ENCODE results near the gene NOTCH1.
"Not testable (repeated sequence)": the region's sequence is repeated elsewhere in the genome, so short reads cannot be mapped to it uniquely, and the experiment has no call there.

The NOTCH1 gene

DNA sequence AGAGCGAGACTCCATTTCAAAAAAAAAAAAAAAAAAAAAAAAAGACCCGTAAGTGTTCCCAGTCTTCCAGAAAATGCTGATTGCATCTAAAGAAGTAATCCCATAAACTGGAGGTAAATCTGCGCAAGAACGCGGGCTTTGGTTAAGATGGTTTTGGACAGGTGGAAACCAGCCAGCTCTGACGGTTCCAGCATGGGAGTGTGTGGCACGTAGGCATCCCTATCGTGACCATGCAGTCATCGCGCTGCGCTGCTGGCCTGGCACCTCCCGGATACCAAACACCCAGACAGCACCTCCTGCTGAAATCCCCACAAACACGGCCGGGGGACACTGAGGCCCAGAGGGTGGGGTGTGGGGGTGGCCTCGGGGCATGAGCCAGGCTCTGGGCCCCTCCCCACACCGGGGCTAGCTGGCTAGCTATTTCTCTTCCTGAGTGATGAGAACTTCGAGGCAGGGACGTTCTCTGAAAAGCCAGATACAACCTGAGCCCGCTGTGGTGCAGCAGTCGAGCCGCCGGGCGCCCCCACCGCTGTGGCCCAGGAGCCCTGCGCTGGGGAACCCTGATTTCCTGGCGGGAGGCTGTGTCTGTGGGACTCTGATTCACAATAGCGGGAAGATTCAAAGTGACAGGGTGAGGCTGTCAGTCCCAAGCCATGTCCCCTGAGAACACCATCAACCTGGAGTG, 32.2 kb upstream of the NOTCH1 start:
- DNase-seq, result peak in 2 of 3 donors; percentile 28 to 39
- ChIA-PET CTCF (interaction anchor here (0.8 to 2.4 kb wide), 4 partner anchors 14 to 42 kb away, joined by 3 to 12 read pairs (median 4); no protein-coding TSS in a partner anchor), POLR2A (no interaction called here)
- Histone ChIP-seq H3K27ac (ENCODE audit: insufficient read depth in 1 of 2, low read depth in 1 of 2, low read length in 2 of 2, poor library complexity in 1 of 2, severe bottlenecking in 2 of 2) (no peak overlapping the region), H3K9me3 (ENCODE audit: control extremely low read depth in 1 of 5, control insufficient read depth in 4 of 5, insufficient read depth in 2 of 5, low read depth in 1 of 5, low read length in 4 of 5) (no peaks in the 10 kb centered on the region), H3K27me3 (replicated peaks in 2 of 5; ENCODE audit: control insufficient read depth in 4 of 5, insufficient read depth in 5 of 5, low read length in 4 of 5) (no peaks in the 10 kb centered on the region), H3K4me1 (ENCODE audit: control extremely low read depth in 1 of 4, control insufficient read depth in 4 of 4, insufficient read depth in 4 of 4, low read length in 3 of 4) (peaks cover 0 to 24% (median 16%) of the 10 kb centered on the region in 4 experiments), H3K4me3 (ENCODE audit: control insufficient read depth in 1 of 7, extremely low read depth in 1 of 7, insufficient read depth in 4 of 7, low read depth in 2 of 7, low read length in 6 of 7) (no peak overlapping the region), H3K36me3 (ENCODE audit: control insufficient read depth in 4 of 4, insufficient read depth in 4 of 4, low read length in 3 of 4) (no peaks in the 10 kb centered on the region)
- 46% methylated on average over 21 of the region's 27 CpGs for WGBS (ENCODE audit: insufficient coverage)

DNA sequence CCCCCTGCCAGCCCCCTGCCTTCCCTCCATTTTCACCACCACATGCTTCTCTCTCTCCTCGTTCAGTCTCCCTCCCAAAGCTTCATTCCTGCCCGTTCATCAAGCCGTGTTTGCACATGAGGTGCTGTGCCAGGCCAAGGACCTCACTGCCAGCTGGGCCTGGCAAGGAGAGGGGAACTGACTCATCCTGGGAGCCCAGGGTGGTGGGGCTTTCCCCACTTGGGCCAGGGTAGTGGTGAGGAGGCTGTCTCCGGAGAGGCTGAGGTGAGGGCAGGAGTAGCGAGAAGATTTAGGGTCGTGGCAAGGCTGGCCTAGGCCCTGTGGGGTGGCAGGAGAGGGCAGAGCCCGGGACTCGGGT, 30.4 kb upstream of the NOTCH1 start:
- no peaks in the 10 kb centered on the region for H3K27me3 ChIP-seq (replicated peaks in 2 of 5; ENCODE audit: control insufficient read depth in 4 of 5, insufficient read depth in 5 of 5, low read length in 4 of 5)
- H3K27ac ChIP-seq (ENCODE audit: insufficient read depth in 1 of 2, low read depth in 1 of 2, low read length in 2 of 2, poor library complexity in 1 of 2, severe bottlenecking in 2 of 2), result no peak overlapping the region
- H3K4me3 ChIP-seq (ENCODE audit: control insufficient read depth in 1 of 7, extremely low read depth in 1 of 7, insufficient read depth in 4 of 7, low read depth in 2 of 7, low read length in 6 of 7), result no peak overlapping the region
- WGBS (ENCODE audit: insufficient coverage), result 69% methylated on average over 5 of the region's 8 CpGs
- H3K36me3 ChIP-seq (ENCODE audit: control insufficient read depth in 4 of 4, insufficient read depth in 4 of 4, low read length in 3 of 4), result no peaks in the 10 kb centered on the region
- H3K4me1 ChIP-seq (ENCODE audit: control extremely low read depth in 1 of 4, control insufficient read depth in 4 of 4, insufficient read depth in 4 of 4, low read length in 3 of 4), result peaks cover 0 to 34% (median 18%) of the 10 kb centered on the region in 4 experiments
- CTCF ChIA-PET, result no interaction called here
- POLR2A ChIA-PET, result interaction anchor here (1.5 kb wide), 1 partner anchor 31 kb away, joined by 3 read pairs; the partner anchor contains the start of gene NOTCH1
- DNase-seq, result peak in 2 of 3 donors; percentile 38 to 44
- H3K9me3 ChIP-seq (ENCODE audit: control extremely low read depth in 1 of 5, control insufficient read depth in 4 of 5, insufficient read depth in 2 of 5, low read depth in 1 of 5, low read length in 4 of 5), result no peaks in the 10 kb centered on the region

DNA sequence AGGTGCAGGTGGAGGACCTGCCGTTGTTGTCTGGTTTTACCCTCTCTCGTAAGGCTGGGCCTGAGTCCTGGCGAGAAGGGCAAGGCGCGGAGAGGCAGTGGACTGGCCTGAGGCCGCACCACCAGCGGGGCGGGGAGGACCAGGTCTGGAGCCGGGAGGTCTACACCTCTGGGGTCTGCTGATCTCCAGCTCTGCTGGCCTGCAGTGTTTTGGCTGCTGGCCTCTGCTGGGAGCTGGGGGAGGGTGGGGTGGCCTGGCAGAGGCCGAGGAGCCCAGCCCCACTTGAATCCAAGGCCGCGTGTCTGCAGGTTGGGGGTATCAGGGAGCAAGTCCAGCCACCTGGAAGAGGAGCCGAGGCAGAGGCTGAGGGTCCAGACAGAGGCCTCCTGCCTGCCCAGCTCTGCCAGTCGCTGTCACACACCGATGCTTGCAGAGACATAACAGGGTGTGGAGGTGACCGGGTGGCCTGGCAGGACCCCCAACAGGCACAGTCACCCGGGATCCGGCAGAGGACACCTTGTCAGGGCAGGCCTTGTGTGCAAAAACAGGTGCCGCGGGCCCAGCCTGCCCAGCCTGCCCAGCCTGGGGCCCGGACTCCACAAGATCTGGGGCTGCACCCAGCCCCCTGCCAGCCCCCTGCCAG, 29.9 kb upstream of the NOTCH1 start:
- WGBS (ENCODE audit: insufficient coverage), result 91% methylated on average over 16 of the region's 21 CpGs
- H3K9me3 ChIP-seq (ENCODE audit: control extremely low read depth in 1 of 5, control insufficient read depth in 4 of 5, insufficient read depth in 2 of 5, low read depth in 1 of 5, low read length in 4 of 5), result no peaks in the 10 kb centered on the region
- H3K36me3 ChIP-seq (ENCODE audit: control insufficient read depth in 4 of 4, insufficient read depth in 4 of 4, low read length in 3 of 4), result no peaks in the 10 kb centered on the region
- CTCF ChIA-PET, result interaction anchor here (1.0 kb wide), 1 partner anchor 54 kb away, joined by 3 read pairs; no protein-coding TSS in a partner anchor
- no peaks in the 10 kb centered on the region for H3K27me3 ChIP-seq (replicated peaks in 2 of 5; ENCODE audit: control insufficient read depth in 4 of 5, insufficient read depth in 5 of 5, low read length in 4 of 5)
- no peak overlapping the region for H3K27ac ChIP-seq (ENCODE audit: insufficient read depth in 1 of 2, low read depth in 1 of 2, low read length in 2 of 2, poor library complexity in 1 of 2, severe bottlenecking in 2 of 2)
- POLR2A ChIA-PET, result interaction anchor here (1.5 kb wide), 1 partner anchor 30 kb away, joined by 3 read pairs; the partner anchor contains the start of gene NOTCH1
- DNase-seq, result no peak
- H3K4me1 ChIP-seq (ENCODE audit: control extremely low read depth in 1 of 4, control insufficient read depth in 4 of 4, insufficient read depth in 4 of 4, low read length in 3 of 4), result peaks cover 0 to 34% (median 18%) of the 10 kb centered on the region in 4 experiments
- no peak overlapping the region for H3K4me3 ChIP-seq (ENCODE audit: control insufficient read depth in 1 of 7, extremely low read depth in 1 of 7, insufficient read depth in 4 of 7, low read depth in 2 of 7, low read length in 6 of 7)

DNA sequence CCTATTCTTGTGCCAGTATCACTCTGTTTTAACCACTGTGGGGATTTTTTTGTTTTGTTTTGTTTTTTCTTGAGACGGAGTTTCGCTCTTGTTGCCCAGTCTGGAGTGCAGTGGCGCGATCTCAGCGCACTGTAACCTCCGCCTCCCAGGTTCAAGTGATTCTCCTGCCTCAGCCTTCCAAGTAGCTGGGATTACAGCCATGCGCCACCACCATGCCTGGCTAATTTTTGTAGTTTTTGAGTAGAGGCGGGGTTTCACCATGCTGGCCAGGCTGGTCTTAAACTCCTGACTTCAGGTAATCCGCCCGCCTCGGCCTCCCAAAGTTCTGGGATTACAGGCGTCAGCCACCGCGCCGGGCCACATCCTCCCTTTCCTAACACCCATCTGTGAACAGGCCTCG, 28.8 kb upstream of the NOTCH1 start:
- H3K27ac ChIP-seq (ENCODE audit: insufficient read depth in 1 of 2, low read depth in 1 of 2, low read length in 2 of 2, poor library complexity in 1 of 2, severe bottlenecking in 2 of 2); POLR2A ChIA-PET: not testable (repeated sequence)
- CTCF ChIA-PET, result interaction anchor here (0.9 to 1.3 kb wide), 3 partner anchors 11 to 55 kb away, joined by 3 read pairs; no protein-coding TSS in a partner anchor

DNA sequence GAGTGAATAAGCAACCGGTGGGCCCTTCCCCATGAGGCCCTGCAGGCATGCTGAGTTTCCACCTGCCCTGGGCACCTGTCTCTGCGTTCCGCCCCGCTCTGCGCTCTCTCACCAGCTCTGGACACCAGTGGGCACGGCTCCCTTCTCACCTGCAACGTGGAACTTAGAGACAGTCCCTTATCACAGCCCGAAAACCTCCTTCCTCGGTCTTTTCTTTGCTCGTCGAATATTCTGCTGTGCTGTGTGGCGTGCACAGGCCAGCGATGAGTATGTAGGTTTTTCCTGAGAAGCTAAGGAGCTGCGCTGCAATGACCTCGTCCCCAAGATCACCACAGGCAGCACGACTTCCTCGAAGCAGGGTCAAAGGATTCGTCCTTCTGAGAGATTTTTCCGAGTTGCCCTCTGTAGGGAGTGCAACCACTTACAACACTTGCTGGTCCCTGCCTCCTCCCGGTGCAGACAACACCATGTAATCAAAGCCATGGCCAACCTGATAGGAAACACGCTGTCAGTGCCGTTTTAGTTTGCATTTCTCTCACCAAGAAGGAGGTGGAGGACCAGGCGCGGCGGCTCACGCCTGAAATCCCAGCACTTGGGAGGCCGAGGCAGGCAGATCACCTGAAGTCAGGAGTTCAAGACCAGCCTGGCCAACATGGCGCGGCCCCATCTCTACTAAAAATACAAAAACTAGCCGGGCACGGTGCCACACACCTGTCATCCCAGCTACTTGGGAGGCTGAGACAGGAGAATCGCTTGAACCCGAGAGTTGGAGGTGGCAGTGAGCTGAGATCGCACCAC, 27.2 kb upstream of the NOTCH1 start:
- Histone ChIP-seq H3K36me3 (ENCODE audit: control insufficient read depth in 4 of 4, insufficient read depth in 4 of 4, low read length in 3 of 4) (no peaks in the 10 kb centered on the region), H3K27ac (ENCODE audit: insufficient read depth in 1 of 2, low read depth in 1 of 2, low read length in 2 of 2, poor library complexity in 1 of 2, severe bottlenecking in 2 of 2) (no peak overlapping the region), H3K4me3 (ENCODE audit: control insufficient read depth in 1 of 7, extremely low read depth in 1 of 7, insufficient read depth in 4 of 7, low read depth in 2 of 7, low read length in 6 of 7) (no peak overlapping the region), H3K9me3 (ENCODE audit: control extremely low read depth in 1 of 5, control insufficient read depth in 4 of 5, insufficient read depth in 2 of 5, low read depth in 1 of 5, low read length in 4 of 5) (no peaks in the 10 kb centered on the region), H3K4me1 (ENCODE audit: control extremely low read depth in 1 of 4, control insufficient read depth in 4 of 4, insufficient read depth in 4 of 4, low read length in 3 of 4) (peaks cover 0 to 17% (median 4%) of the 10 kb centered on the region in 4 experiments), H3K27me3 (replicated peaks in 2 of 5; ENCODE audit: control insufficient read depth in 4 of 5, insufficient read depth in 5 of 5, low read length in 4 of 5) (no peaks in the 10 kb centered on the region)
- DNase-seq, result no peak
- POLR2A ChIA-PET, result interaction anchor here (0.9 to 1.3 kb wide), 2 partner anchors 10 to 27 kb away, joined by 3 to 5 read pairs; partner anchors contain the start of gene NOTCH1
- WGBS (ENCODE audit: insufficient coverage), result 94% methylated on average over 32 of the region's 34 CpGs
- CTCF ChIA-PET, result interaction anchor here (0.9 to 1.5 kb wide), 4 partner anchors 11 to 14 kb away, joined by 3 to 4 read pairs (median 3); no protein-coding TSS in a partner anchor

More for the DNA sequence above, 28.8 kb upstream of the NOTCH1 start:
- H3K4me3 ChIP-seq (ENCODE audit: control insufficient read depth in 1 of 7, extremely low read depth in 1 of 7, insufficient read depth in 4 of 7, low read depth in 2 of 7, low read length in 6 of 7); H3K27me3 ChIP-seq (replicated peaks in 2 of 5; ENCODE audit: control insufficient read depth in 4 of 5, insufficient read depth in 5 of 5, low read length in 4 of 5); H3K36me3 ChIP-seq (ENCODE audit: control insufficient read depth in 4 of 4, insufficient read depth in 4 of 4, low read length in 3 of 4); DNase-seq; H3K9me3 ChIP-seq (ENCODE audit: control extremely low read depth in 1 of 5, control insufficient read depth in 4 of 5, insufficient read depth in 2 of 5, low read depth in 1 of 5, low read length in 4 of 5): not testable (repeated sequence)
- H3K4me1 ChIP-seq (ENCODE audit: control extremely low read depth in 1 of 4, control insufficient read depth in 4 of 4, insufficient read depth in 4 of 4, low read length in 3 of 4), result peaks cover 0 to 32% (median 17%) of the 10 kb centered on the region in 4 experiments
- 100% methylated on average over 4 of the region's 16 CpGs for WGBS (ENCODE audit: insufficient coverage)

DNA sequence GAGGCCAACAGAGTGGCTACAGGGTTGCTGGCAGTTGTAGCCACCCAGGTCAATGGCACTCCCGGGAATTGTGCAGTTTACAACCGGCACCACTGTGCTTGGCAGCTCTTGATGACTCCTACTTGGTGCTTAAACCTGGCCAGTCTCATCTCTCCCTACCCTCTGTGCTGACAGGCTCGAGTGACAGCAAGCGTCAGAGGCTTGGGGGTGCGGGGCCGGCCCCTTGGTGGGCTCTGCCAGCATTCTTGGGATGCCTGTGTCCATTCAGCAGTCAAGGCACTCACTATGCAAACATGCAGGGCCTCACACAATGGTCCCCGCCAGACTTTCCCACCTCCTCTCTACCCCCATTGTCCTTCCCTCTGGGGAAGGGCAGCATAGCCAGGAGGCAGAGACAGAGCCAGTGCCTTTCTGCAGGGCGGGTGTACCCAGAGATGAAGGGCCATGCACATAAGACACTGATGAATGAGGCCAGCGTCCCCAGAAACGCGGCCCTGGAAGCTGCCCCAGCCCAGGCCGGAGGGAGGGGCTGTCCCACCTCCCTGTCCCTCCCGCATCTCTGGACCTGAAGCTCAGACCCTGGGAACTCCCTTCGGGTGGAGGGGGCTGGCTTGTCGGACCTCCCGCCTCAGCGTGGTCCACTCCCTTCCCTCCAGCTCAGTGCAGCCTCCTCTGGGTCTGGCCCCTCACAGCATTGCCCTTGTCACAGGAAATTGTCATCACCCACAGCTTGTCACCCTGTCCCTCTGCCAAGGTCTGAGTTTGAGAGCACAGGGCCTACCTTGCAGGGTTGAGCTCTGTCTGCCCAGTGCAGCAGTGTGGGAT, 26.4 kb upstream of the NOTCH1 start:
- 94% methylated on average over 15 of the region's 17 CpGs for WGBS (ENCODE audit: insufficient coverage)
- ChIA-PET CTCF (interaction anchor here (0.9 to 1.3 kb wide), 5 partner anchors 10 to 86 kb away, joined by 3 to 4 read pairs (median 3); no protein-coding TSS in a partner anchor), POLR2A (interaction anchor here (1.3 kb wide), 1 partner anchor 9 kb away, joined by 5 read pairs; no protein-coding TSS in a partner anchor)
- DNase-seq, result no peak
- peaks cover 0 to 17% (median 4%) of the 10 kb centered on the region in 4 experiments for H3K4me1 ChIP-seq (ENCODE audit: control extremely low read depth in 1 of 4, control insufficient read depth in 4 of 4, insufficient read depth in 4 of 4, low read length in 3 of 4)
- no peaks in the 10 kb centered on the region for H3K27me3 ChIP-seq (replicated peaks in 2 of 5; ENCODE audit: control insufficient read depth in 4 of 5, insufficient read depth in 5 of 5, low read length in 4 of 5)
- H3K27ac ChIP-seq (ENCODE audit: insufficient read depth in 1 of 2, low read depth in 1 of 2, low read length in 2 of 2, poor library complexity in 1 of 2, severe bottlenecking in 2 of 2), result no peak overlapping the region
- no peaks in the 10 kb centered on the region for H3K9me3 ChIP-seq (ENCODE audit: control extremely low read depth in 1 of 5, control insufficient read depth in 4 of 5, insufficient read depth in 2 of 5, low read depth in 1 of 5, low read length in 4 of 5)
- H3K4me3 ChIP-seq (ENCODE audit: control insufficient read depth in 1 of 7, extremely low read depth in 1 of 7, insufficient read depth in 4 of 7, low read depth in 2 of 7, low read length in 6 of 7), result no peak overlapping the region
- no peaks in the 10 kb centered on the region for H3K36me3 ChIP-seq (ENCODE audit: control insufficient read depth in 4 of 4, insufficient read depth in 4 of 4, low read length in 3 of 4)

Measured in common myeloid progenitor, CD34-positive (primary cell).